GM19240 (cell line): ENCODE data around the gene SGCA.

Experiments
- DNase-seq: peaks from one replicate; pipeline ENCODE4 v3.0.0; 2011; ENCODE audit warnings: low spot score; ENCODE audit not compliant: insufficient read length

SGCA gene

GRCh38 chr17:50192618-50193291, 26.9 kb downstream of the SGCA start:
- no peak for DNase-seq

DNA sequence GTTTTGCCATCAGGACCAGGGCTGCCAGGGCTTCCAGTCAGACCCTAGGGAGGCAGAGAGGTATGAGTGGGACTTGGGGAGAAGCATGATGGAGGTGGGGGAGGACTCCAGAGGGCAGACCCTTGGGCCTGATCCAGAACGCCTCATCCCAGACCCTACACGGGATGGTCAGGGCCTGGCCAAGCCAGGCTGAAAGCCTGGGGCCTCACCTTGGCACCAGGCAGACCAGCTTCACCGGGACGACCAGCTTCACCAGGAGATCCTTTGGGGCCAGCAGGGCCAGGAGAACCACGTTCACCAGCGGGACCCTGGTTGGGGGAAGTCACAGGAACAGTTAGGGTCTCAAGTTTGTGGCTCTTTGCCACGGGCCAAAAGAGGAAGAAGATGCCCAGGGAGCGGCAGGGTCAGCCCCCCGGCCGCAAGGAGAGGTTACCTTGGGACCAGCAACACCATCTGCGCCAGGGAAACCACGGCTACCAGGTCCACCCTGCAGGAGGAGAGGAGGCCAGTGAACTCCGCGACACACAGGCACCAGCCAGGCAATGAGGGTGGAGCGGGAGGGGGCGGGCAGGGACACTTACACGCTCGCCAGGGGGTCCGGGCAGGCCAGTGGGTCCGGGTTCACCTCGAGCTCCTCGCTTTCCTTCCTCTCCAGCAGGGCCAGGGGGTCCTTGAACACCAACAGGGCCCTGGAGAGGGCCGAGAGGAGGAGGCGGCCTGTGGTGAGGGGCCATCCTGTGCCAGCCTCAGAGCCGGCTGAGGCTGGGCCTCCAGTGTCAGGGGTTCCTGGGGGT, 28.5 kb downstream of the SGCA start:
- DNase-seq: no peak

DNA sequence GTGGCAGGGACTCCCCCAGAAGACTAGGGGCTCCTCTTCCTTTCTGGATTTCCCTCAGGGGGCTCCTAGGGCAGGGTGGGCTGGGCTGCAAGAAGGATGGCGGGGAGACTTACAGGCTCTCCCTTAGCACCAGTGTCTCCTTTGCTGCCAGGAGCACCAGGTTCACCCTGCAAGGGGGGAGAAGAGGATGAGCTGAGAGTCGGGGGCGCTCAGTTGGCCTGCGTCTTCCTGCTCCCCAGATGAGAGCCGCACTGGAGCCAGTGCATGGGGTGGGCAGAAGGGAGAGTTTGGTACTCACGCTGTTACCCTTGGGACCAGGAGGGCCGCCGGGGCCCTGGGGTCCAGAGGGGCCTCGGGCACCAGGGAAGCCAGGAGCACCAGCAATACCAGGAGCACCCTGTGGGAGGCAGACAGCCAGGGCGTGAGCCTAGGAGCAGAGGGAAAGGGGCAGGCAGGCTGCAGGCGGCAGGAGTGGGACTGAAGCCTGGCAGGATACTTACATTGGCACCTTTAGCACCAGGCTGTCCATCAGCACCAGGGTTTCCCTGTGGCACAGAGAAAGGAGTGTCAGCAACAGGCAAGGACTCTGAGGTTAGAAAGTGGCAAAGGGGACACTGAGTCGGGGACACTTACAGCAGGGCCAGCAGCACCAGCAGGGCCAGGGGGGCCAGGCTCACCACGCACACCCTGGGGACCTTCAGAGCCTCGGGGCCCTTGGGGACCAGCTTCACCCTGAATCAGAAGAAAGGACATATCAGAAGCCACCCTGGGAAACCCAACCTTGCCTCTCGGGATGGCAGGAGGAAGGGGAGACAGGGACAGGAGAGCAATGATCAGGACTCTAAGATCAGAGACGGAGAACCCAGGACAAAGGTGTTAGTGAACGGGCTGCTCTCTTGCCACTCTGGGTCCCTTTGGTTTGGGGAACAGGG, 29.4 kb downstream of the SGCA start:
- no peak for DNase-seq

DNA sequence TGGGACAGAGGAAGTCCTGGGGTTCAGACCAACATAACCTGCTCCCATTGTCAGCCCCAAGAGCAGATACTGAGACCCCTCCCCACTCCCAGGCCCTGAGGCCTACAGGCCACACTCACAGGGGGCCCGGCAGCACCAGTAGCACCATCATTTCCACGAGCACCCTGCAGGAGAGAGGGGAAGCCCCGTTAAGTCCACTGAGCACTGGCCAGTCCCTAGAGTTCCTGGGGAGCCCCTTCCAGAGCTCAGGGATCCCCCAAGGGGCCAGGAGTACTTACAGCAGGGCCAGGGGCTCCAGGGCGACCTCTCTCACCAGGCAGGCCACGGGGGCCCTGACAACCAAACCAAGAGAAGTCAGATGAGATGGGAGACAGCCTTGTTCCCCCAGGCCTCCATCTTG, 30.2 kb downstream of the SGCA start:
- DNase-seq: no peak

GRCh38 chr17:50196826-50197225, 31.0 kb downstream of the SGCA start:
- no peak for DNase-seq

GRCh38 chr17:50198026-50198669, 32.3 kb downstream of the SGCA start:
- DNase-seq: no peak

- no peak for DNase-seq
Observed at GRCh38 chr17:50199211-50199802, 33.5 kb downstream of the SGCA start.

GRCh38 chr17:50199803-50200456, 34.1 kb downstream of the SGCA start:
- DNase-seq: peak; percentile 52

GRCh38 chr17:50200457-50201275, 34.9 kb downstream of the SGCA start:
- DNase-seq: peak; percentile 89

GRCh38 chr17:50201276-50201854, 35.6 kb downstream of the SGCA start, which contains the start of gene COL1A1:
Gene COL1A1 (minus strand): TSS chr17:50201631. CDS start chr17:50201513, 118 bp downstream.
- DNase-seq: no peak

DNA sequence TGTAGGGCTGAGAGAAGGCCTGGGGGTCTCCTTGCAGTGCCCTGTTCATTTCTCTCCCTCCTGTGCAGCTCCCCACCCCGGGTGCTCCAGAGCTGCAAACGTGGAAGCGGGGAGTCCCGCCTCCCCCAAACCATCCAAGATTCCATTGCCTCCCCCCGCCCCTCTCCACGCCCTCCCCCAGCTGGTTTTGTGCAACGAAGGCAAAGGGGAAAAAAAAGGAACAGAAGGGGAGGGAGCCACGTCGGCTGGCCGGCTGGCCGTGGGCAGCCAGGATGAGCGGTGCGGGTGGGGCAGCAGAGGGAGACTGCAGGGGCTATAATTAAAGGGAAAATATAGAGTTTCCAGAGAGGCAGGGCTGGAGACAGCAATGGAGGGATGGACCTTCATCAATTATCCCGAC, 37.3 kb downstream of the SGCA start:
- DNase-seq: no peak

DNA sequence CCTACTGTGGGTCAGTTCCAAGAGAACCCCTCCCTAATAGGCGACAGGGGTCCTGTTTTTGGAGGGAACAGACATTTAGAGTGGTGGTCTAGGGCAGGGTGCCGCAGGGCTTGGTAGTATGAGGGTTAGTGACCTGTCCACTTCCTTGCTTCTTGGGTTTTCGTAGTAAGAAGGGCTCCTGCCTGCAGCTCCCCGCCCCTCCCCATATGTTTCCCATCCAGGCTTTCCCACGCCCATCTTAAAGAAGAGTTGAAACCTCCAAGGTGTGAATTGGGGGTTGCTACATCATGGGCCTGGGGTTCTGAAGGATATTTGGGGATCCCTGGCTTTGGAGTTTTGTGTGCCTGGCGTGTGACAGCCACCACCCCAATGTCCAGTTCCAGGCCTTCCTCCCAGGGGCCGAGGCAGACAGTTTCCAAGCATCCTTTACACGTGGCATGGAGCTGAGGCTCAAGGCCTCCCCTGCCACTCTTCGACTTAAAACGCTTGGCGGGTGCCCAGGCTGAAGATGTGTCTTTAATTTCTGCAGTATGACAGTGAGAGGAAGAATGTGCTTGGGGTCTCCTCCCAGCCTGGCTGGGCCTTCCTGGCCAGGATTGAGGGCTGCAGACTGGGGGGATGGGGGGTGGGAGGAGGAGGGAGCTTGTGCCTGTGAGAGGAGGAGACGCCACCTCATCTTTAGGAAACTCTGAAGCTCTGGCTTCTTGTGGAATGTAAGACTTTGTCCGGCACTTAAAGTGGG, 38.0 kb downstream of the SGCA start:
- DNase-seq: no peak

- no peak for DNase-seq
Observed at GRCh38 chr17:50204431-50204830, 38.6 kb downstream of the SGCA start.

- DNase-seq: no peak
Observed at GRCh38 chr17:50205111-50205962, 39.5 kb downstream of the SGCA start.

GRCh38 chr17:50205963-50206505, 40.2 kb downstream of the SGCA start:
- DNase-seq: no peak

GRCh38 chr17:50206604-50207293, 40.9 kb downstream of the SGCA start:
- no peak for DNase-seq

- no peak for DNase-seq
Observed at GRCh38 chr17:50207315-50207714, 41.5 kb downstream of the SGCA start.
